ENCODE measurements around the gene CACNG5.

CACNG5 gene

DNA sequence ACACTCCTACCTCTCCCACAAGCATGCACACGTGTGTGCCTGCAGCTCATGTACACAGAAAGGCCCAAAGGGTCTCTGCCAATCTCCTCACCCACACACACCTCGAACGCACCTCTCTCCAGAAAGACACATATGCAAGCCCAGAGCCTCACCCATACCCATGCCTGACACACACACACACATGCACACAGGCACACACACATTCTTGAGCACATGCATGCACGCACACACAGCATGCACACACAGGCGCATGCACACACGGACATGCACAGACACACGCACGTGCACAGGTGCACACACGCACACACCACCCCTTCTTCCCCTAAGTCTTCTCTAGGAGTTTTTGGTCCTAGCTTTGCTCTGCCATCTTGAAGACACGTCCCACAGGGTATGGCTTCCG, 80.9 kb downstream of the CACNG5 start:
- TF ChIP-seq POLR2A (IDR thresholded peaks at IDR 0.05; ENCODE audit: low read depth, low read length) = no peak
- DNase-seq (ENCODE audit: insufficient read length, low spot score) (no peak), FAIRE-seq (no peak)

GRCh38 chr17:66916946-66917345, 82.0 kb downstream of the CACNG5 start:
- TF ChIP-seq POLR2A (IDR thresholded peaks at IDR 0.05; ENCODE audit: low read depth, low read length) = no peak
- DNase-seq (ENCODE audit: insufficient read length, low spot score) (no peak), FAIRE-seq (no peak)

DNA sequence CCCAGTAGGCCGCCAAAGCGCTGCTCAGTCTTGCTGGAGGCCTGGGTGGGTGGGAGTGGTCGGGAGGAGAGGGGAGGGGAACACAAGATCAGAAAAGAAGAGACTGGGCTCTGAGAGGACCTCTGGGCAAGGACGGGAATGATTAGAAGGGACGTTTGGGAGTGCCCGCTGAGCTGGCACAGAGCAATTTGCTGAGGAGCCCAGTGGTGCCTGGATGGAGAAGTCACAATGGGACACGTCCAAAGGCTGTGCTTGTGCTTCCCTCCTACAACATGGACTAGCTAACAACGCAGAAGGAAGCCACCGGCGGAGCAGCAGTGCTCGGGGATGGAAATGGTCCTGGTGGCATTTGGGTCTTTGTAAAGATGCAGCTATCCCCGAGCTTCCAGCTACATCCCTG, 84.0 kb downstream of the CACNG5 start:
- TF ChIP-seq POLR2A (IDR thresholded peaks at IDR 0.05; ENCODE audit: low read depth, low read length) = no peak
- no peak for FAIRE-seq
- DNase-seq (ENCODE audit: insufficient read length, low spot score) = no peak

DNA sequence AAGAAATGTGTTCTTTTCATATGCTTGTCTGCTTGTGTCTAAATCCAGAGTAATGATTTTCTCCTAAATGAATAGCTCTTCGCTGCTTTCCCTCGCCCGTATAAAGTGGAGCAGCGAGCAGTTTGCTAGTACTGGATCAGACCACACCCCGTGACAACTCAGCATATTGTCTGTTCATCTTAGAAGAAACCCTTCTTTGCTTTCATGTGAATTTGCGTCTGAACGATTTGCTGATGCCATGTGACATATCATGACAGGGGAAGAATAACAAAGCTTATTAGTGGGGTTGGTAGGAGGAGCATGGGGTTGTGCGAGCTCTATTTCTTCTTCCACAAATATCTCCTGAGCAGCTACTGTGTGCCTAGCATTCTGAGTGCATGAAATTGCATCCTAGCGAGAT, 85.5 kb downstream of the CACNG5 start:
- no peak for TF ChIP-seq POLR2A (IDR thresholded peaks at IDR 0.05; ENCODE audit: low read depth, low read length)
- no peak for FAIRE-seq
- DNase-seq (ENCODE audit: insufficient read length, low spot score) = no peak

DNA sequence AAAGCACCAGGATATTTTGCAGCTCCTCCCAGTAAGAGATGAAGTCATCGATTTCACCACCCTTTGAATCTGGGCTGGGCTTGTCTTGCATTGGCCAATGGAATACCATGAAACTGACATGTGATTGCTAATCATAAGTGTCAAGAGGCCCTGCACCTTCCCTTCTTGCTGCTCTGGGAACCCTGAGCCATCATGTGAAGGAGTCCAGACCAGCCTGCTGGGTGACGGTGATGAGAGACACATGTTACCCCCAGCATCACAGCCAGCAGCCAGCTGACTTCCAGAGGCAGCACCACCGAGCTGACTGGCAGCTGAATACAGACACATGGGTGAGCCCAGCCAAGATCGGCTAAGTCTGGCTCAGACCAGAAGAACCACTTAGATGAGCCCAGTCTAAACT, 86.0 kb downstream of the CACNG5 start:
- no peak for TF ChIP-seq POLR2A (IDR thresholded peaks at IDR 0.05; ENCODE audit: low read depth, low read length)
- FAIRE-seq (no peak), DNase-seq (ENCODE audit: insufficient read length, low spot score) (no peak)

GRCh38 chr17:66923886-66924285, 89.0 kb downstream of the CACNG5 start:
- DNase-seq (ENCODE audit: insufficient read length, low spot score) = no peak

GRCh38 chr17:66925811-66926500, 91.0 kb downstream of the CACNG5 start:
- DNase-seq (ENCODE audit: insufficient read length, low spot score) (no peak), FAIRE-seq (no peak)
- TF ChIP-seq POLR2A (IDR thresholded peaks at IDR 0.05; ENCODE audit: low read depth, low read length) = no peak

More at GRCh38 chr17:66923886-66924285, 89.0 kb downstream of the CACNG5 start:
- TF ChIP-seq POLR2A (IDR thresholded peaks at IDR 0.05; ENCODE audit: low read depth, low read length) = no peak
- FAIRE-seq = no peak

- no peak for DNase-seq (ENCODE audit: insufficient read length, low spot score)
- TF ChIP-seq POLR2A (IDR thresholded peaks at IDR 0.05; ENCODE audit: low read depth, low read length) = no peak
- no peak for FAIRE-seq
These were observed 94.0 kb downstream of the CACNG5 start for GRCh38 chr17:66928949-66929348.

GRCh38 chr17:66929591-66929990, 94.7 kb downstream of the CACNG5 start:
- FAIRE-seq (no peak), DNase-seq (ENCODE audit: insufficient read length, low spot score) (no peak)

DNA sequence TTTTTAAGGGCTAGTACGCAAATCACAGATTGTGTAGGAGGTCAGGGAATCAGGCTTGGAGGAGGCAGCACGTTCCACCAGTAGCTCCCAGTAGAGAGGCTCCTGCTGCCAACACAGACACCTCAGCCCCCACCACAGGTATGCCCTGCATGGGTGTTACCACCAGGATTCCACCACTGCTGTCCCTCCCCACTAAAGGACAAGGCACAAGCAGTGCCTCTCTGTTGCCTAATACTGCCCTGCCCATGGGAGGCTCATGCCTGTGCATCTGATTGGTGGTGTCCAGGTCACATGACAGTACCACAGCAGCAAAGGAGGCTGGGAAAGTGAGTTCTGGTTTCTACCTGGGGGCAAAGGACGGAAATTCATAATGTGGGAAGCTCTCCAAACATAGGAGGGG, 96.0 kb downstream of the CACNG5 start:
- FAIRE-seq (no peak), DNase-seq (ENCODE audit: insufficient read length, low spot score) (no peak)
- no peak for TF ChIP-seq POLR2A (IDR thresholded peaks at IDR 0.05; ENCODE audit: low read depth, low read length)

More at GRCh38 chr17:66929591-66929990, 94.7 kb downstream of the CACNG5 start:
- TF ChIP-seq POLR2A (IDR thresholded peaks at IDR 0.05; ENCODE audit: low read depth, low read length) = no peak

DNA sequence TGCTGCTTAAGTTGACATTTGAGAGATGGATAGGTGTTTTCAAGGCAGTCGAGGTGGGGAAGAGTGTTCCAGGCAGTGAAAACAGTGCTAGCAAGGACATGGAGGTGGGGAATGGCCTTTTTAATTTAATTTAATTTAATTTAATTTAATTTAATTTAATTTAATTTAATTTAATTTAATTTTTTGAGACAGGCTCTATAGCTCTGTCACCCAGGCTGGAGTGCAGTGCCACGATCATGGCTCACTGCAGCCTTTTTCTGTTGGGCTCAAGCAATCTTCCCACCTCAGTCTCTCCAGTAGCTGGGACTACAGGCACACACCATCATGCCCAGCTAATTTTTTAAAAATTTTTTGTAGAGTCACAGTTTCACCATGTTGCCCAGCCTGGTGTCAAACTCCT, 97.4 kb downstream of the CACNG5 start:
- DNase-seq (ENCODE audit: insufficient read length, low spot score) (no peak), FAIRE-seq (no peak)
- no peak for TF ChIP-seq POLR2A (IDR thresholded peaks at IDR 0.05; ENCODE audit: low read depth, low read length)

DNA sequence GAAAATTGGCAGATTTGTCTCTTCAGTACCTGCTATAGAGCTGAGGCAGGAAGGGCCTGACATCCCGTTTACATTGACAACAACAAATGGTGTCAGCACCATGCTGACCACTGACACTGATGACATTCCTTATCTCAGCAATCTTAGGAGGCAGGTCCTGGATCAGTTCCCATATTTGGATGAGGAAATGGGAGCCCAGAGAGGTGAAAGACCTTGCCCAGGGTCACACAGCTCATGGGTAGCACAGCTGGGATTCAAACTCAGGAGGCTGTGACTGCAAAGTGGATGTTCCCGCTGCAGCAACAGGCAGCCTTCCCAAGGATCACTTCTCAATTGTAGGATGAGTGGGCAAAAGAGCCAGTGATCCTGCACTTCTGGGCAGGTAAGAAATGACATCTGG, 99.1 kb downstream of the CACNG5 start:
- TF ChIP-seq POLR2A (IDR thresholded peaks at IDR 0.05; ENCODE audit: low read depth, low read length) = no peak
- DNase-seq (ENCODE audit: insufficient read length, low spot score) = no peak
- FAIRE-seq = no peak
